ENCODE measurements around the gene THSD7B. TPM values are rescaled to one million over a fixed set of nuclear protein-coding genes. Genes with fewer than 3 reads are reported as not detected.

Gene THSD7B
- total and polyA plus RNA-seq, 9 of the 15 experiments (the other 6 are each of a cell fraction or from before 2014, with no cell fraction given) = not detected

DNA sequence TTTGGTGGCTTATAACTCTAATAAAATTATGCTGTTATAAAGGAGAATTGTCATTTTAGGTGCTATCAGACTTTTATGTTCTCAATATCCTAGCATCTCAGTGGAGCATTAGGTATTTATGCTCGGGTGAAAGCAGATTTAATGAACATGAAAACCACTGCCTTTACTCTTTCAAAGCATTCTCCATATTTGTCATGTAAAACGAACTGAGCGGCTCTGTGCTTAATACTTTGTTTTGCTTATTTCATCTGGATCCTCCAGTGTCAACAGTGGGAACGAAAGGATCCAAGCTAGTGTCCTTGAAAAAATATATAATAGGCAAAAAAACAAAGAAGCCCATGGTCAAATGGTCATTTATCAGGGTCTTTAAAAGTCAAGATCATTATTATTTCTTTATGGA is 53.5 kb downstream of the THSD7B start:
- Histone ChIP-seq H3K4me3 (no peak overlapping the region), H2AFZ (ENCODE audit: low read depth, low read length) (no peak overlapping the region), H3K9me1 (ENCODE audit: control insufficient read depth, insufficient read depth, low read length) (no peaks in the 10 kb centered on the region), H3K9me3 (replicated peaks; ENCODE audit: control insufficient read depth, insufficient read depth, low read depth, low read length) (no peaks in the 10 kb centered on the region), H3K4me1 (replicated peaks in 1 of 2; ENCODE audit: control insufficient read depth in 2 of 2, insufficient read depth in 2 of 2, low read length in 2 of 2) (no peaks in the 10 kb centered on the region), H3K27me3 (ENCODE audit: control insufficient read depth in 2 of 2, insufficient read depth in 2 of 2, low read length in 2 of 2) (no peaks in the 10 kb centered on the region), H3K79me2 (ENCODE audit: control insufficient read depth, insufficient read depth, low read length) (no peaks in the 10 kb centered on the region), H3K9ac (ENCODE audit: insufficient read depth in 1 of 2, low read depth in 2 of 2, low read length in 2 of 2) (no peak overlapping the region), H3K4me2 (ENCODE audit: insufficient read depth, low read length) (no peak overlapping the region), H4K20me1 (replicated peaks; ENCODE audit: control insufficient read depth, insufficient read depth, low read length) (no peaks in the 10 kb centered on the region), H3K27ac (ENCODE audit: extremely low read depth, low read depth, low read length) (no peak overlapping the region), H3K36me3 (ENCODE audit: control insufficient read depth, insufficient read depth, low read length) (no peaks in the 10 kb centered on the region)
- no peak for DNase-seq (ENCODE audit: extremely low read depth in 1 of 4, low spot score in 3 of 4)
- in situ Hi-C loops (cut with MboI) (no loop called here), intact Hi-C loops (cut with micrococcal nuclease) (no loop called here)
- CTCF ChIA-PET (ENCODE audit: low intra/inter-chr PET ratio) = no interaction called here
- FAIRE-seq = no peak
- ATAC-seq = no peak
- POLR2A ChIA-PET = no interaction called here
- no TSS peak for BruUV-seq (replicated peaks)
- 0% methylated on average over 4 of the region's 4 CpGs for WGBS (ENCODE audit: insufficient coverage, low coverage, missing lambda C conversion rate)
- no peak for TF ChIP-seq ATF1 (CRISPR knock-in tag; IDR thresholded peaks at IDR 0.05)
- no peak for TF ChIP-seq ATF1 (tag; IDR thresholded peaks at IDR 0.05)
- TF ChIP-seq, protein P1, sequence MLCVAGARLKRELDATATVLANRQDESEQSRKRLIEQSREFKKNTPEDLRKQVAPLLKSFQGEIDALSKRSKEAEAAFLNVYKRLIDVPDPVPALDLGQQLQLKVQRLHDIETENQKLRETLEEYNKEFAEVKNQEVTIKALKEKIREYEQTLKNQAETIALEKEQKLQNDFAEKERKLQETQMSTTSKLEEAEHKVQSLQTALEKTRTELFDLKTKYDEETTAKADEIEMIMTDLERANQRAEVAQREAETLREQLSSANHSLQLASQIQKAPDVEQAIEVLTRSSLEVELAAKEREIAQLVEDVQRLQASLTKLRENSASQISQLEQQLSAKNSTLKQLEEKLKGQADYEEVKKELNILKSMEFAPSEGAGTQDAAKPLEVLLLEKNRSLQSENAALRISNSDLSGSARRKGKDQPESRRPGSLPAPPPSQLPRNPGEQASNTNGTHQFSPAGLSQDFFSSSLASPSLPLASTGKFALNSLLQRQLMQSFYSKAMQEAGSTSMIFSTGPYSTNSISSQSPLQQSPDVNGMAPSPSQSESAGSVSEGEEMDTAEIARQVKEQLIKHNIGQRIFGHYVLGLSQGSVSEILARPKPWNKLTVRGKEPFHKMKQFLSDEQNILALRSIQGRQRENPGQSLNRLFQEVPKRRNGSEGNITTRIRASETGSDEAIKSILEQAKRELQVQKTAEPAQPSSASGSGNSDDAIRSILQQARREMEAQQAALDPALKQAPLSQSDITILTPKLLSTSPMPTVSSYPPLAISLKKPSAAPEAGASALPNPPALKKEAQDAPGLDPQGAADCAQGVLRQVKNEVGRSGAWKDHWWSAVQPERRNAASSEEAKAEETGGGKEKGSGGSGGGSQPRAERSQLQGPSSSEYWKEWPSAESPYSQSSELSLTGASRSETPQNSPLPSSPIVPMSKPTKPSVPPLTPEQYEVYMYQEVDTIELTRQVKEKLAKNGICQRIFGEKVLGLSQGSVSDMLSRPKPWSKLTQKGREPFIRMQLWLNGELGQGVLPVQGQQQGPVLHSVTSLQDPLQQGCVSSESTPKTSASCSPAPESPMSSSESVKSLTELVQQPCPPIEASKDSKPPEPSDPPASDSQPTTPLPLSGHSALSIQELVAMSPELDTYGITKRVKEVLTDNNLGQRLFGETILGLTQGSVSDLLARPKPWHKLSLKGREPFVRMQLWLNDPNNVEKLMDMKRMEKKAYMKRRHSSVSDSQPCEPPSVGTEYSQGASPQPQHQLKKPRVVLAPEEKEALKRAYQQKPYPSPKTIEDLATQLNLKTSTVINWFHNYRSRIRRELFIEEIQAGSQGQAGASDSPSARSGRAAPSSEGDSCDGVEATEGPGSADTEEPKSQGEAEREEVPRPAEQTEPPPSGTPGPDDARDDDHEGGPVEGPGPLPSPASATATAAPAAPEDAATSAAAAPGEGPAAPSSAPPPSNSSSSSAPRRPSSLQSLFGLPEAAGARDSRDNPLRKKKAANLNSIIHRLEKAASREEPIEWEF (CRISPR knock-in tag; IDR thresholded peaks at IDR 0.05) = no peak
- TF ChIP-seq, protein P2, sequence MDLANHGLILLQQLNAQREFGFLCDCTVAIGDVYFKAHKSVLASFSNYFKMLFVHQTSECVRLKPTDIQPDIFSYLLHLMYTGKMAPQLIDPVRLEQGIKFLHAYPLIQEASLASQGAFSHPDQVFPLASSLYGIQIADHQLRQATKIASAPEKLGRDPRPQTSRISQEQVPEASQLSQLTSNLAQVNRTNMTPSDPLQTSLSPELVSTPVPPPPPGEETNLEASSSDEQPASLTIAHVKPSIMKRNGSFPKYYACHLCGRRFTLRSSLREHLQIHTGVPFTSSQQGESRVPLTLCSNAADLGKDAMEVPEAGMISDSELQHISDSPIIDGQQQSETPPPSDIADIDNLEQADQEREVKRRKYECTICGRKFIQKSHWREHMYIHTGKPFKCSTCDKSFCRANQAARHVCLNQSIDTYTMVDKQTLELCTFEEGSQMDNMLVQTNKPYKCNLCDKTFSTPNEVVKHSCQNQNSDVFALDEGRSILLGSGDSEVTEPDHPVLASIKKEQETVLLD (IDR thresholded peaks at IDR 0.05) = no peak
- no peak for TF ChIP-seq NR1H2 (CRISPR knock-in tag; IDR thresholded peaks at IDR 0.05)
- TF ChIP-seq, protein P3, sequence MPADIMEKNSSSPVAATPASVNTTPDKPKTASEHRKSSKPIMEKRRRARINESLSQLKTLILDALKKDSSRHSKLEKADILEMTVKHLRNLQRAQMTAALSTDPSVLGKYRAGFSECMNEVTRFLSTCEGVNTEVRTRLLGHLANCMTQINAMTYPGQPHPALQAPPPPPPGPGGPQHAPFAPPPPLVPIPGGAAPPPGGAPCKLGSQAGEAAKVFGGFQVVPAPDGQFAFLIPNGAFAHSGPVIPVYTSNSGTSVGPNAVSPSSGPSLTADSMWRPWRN (IDR thresholded peaks at IDR 0.05; ENCODE audit: low read depth) = no peak
- TF ChIP-seq ZNF77 (CRISPR knock-in tag; IDR thresholded peaks at IDR 0.05) = no peak
- TF ChIP-seq CSDE1 (IDR thresholded peaks at IDR 0.05) = no peak
- TF ChIP-seq, protein P4, sequence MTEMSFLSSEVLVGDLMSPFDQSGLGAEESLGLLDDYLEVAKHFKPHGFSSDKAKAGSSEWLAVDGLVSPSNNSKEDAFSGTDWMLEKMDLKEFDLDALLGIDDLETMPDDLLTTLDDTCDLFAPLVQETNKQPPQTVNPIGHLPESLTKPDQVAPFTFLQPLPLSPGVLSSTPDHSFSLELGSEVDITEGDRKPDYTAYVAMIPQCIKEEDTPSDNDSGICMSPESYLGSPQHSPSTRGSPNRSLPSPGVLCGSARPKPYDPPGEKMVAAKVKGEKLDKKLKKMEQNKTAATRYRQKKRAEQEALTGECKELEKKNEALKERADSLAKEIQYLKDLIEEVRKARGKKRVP (CRISPR knock-in tag; IDR thresholded peaks at IDR 0.05) = no peak
- TF ChIP-seq, protein P5, sequence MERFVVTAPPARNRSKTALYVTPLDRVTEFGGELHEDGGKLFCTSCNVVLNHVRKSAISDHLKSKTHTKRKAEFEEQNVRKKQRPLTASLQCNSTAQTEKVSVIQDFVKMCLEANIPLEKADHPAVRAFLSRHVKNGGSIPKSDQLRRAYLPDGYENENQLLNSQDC (CRISPR knock-in tag; IDR thresholded peaks at IDR 0.05) = no peak
- TF ChIP-seq MEF2A (IDR thresholded peaks at IDR 0.05; ENCODE audit: control insufficient read depth, low read depth, low read length) = no peak
- TF ChIP-seq STAT5A (IDR thresholded peaks at IDR 0.05; ENCODE audit: borderline replicate concordance, low read length) = no peak
- TF ChIP-seq, protein P6, sequence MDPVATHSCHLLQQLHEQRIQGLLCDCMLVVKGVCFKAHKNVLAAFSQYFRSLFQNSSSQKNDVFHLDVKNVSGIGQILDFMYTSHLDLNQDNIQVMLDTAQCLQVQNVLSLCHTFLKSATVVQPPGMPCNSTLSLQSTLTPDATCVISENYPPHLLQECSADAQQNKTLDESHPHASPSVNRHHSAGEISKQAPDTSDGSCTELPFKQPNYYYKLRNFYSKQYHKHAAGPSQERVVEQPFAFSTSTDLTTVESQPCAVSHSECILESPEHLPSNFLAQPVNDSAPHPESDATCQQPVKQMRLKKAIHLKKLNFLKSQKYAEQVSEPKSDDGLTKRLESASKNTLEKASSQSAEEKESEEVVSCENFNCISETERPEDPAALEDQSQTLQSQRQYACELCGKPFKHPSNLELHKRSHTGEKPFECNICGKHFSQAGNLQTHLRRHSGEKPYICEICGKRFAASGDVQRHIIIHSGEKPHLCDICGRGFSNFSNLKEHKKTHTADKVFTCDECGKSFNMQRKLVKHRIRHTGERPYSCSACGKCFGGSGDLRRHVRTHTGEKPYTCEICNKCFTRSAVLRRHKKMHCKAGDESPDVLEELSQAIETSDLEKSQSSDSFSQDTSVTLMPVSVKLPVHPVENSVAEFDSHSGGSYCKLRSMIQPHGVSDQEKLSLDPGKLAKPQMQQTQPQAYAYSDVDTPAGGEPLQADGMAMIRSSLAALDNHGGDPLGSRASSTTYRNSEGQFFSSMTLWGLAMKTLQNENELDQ (CRISPR knock-in tag; IDR thresholded peaks at IDR 0.05; ENCODE audit: borderline replicate concordance) = no peak

All from K562 (cell line).